Uterus (tissue), 2 donors: ENCODE results near the gene NAGPA.
"Not testable (repeated sequence)": the region's sequence is repeated elsewhere in the genome, so short reads cannot be mapped to it uniquely, and the experiment has no call there.

Source experiments
- POLR2A ChIP-seq, 2 donors: fragments of 450-650 bp; IDR thresholded peaks; one replicate each; pipeline ENCODE4 v1.6.1; 2016; ENCODE audit warnings: antibody characterized with exemption in 2 of 2, mild to moderate bottlenecking in 1 of 2, moderate library complexity in 1 of 2
- TF ChIP-seq, protein P1 (sequence below), 4 experiments: fragments of 200-600 bp in 2 of 4; fragments of 450-650 bp in 2 of 4; sonication (generic) in 2 of 4; IDR thresholded peaks; one replicate each; pipeline ENCODE4 v1.5.1; 2016 to 2019; ENCODE audit warnings: antibody characterized with exemption in 4 of 4, mild to moderate bottlenecking in 2 of 4, moderate library complexity in 1 of 4

DNA sequence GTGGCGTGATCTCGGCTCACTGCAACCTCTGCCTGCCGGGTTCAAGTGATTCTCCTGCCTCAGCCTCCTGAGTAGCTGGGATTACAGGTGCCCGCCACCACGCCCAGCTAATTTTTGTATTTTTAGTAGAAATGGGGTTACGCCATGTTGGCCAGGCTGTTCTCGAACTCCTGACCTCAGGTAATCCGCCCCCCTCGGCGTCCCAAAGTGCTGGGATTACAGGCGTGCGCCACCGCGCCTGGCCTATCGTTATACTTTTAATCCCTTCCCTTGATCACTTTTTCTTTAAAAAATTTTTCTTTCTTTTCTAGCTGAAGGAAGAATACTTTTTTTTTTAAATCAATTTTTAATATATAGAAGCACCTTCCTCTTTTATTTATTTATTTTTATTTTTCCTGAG, 40.0 kb upstream of the NAGPA start:
- TF ChIP-seq, protein P1, sequence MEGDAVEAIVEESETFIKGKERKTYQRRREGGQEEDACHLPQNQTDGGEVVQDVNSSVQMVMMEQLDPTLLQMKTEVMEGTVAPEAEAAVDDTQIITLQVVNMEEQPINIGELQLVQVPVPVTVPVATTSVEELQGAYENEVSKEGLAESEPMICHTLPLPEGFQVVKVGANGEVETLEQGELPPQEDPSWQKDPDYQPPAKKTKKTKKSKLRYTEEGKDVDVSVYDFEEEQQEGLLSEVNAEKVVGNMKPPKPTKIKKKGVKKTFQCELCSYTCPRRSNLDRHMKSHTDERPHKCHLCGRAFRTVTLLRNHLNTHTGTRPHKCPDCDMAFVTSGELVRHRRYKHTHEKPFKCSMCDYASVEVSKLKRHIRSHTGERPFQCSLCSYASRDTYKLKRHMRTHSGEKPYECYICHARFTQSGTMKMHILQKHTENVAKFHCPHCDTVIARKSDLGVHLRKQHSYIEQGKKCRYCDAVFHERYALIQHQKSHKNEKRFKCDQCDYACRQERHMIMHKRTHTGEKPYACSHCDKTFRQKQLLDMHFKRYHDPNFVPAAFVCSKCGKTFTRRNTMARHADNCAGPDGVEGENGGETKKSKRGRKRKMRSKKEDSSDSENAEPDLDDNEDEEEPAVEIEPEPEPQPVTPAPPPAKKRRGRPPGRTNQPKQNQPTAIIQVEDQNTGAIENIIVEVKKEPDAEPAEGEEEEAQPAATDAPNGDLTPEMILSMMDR (IDR thresholded peaks at IDR 0.05): not testable (repeated sequence)
- TF ChIP-seq POLR2A (IDR thresholded peaks at IDR 0.05): not testable (repeated sequence)
